ENCODE measurements around the gene RABGAP1L. TPM values are rescaled to one million over a fixed set of nuclear protein-coding genes. Genes with fewer than 3 reads are reported as not detected.
"Not testable (repeated sequence)": the region's sequence is repeated elsewhere in the genome, so short reads cannot be mapped to it uniquely, and the experiment has no call there.

The RABGAP1L gene
- total and polyA plus RNA-seq, 2 of the 8 experiments (the other 6 are each of a cell fraction or from before 2014, with no cell fraction given) = 33.3 to 156 TPM

- H3K56ac ChIP-seq (replicated peaks; ENCODE audit: insufficient read length, low read depth, low read length); H3K4me1 ChIP-seq (replicated peaks in 1 of 4; ENCODE audit: control insufficient read depth in 3 of 4, insufficient read depth in 4 of 4, low read length in 3 of 4); H3K23me2 ChIP-seq (ENCODE audit: low read depth, low read length); H3K27ac ChIP-seq (ENCODE audit: low read depth, low read length); H3K9ac ChIP-seq (replicated peaks in 1 of 4; ENCODE audit: extremely low read depth in 1 of 4, low read depth in 3 of 4, low read length in 3 of 4); H3K79me2 ChIP-seq (ENCODE audit: control insufficient read depth in 1 of 2, insufficient read depth in 2 of 2, low read length in 2 of 2); H2BK5ac ChIP-seq (ENCODE audit: low read depth, low read length); H2BK120ac ChIP-seq (replicated peaks; ENCODE audit: low read depth, low read length); H3K23ac ChIP-seq (ENCODE audit: insufficient read length); H3K18ac ChIP-seq (ENCODE audit: extremely low read depth, low read length); H2AFZ ChIP-seq (ENCODE audit: low read length); H4K8ac ChIP-seq (ENCODE audit: extremely low read depth, insufficient read depth, low read length); H4K20me1 ChIP-seq (replicated peaks in 1 of 2; ENCODE audit: control insufficient read depth in 1 of 2, insufficient read depth in 2 of 2, low read length in 2 of 2); H3K79me1 ChIP-seq (ENCODE audit: low read depth, low read length); H2AK5ac ChIP-seq (ENCODE audit: low read depth, low read length); H3K4me2 ChIP-seq (ENCODE audit: insufficient read depth in 1 of 2, low read depth in 2 of 2, low read length in 2 of 2); H3K27me3 ChIP-seq (replicated peaks in 1 of 4; ENCODE audit: control insufficient read depth in 3 of 4, extremely low read depth in 1 of 4, insufficient read depth in 3 of 4, low read length in 3 of 4); H3K14ac ChIP-seq (ENCODE audit: insufficient read length); H4K91ac ChIP-seq (replicated peaks; ENCODE audit: insufficient read length, low read length); CTCF ChIA-PET (ENCODE audit: partially characterized antibody); H4K5ac ChIP-seq (ENCODE audit: insufficient read length, low read depth, low read length); H2BK20ac ChIP-seq (ENCODE audit: low read length); DNase-seq (ENCODE audit: low read depth in 1 of 2, low spot score in 2 of 2); FAIRE-seq; H2BK12ac ChIP-seq (ENCODE audit: low read depth, low read length); H3K4ac ChIP-seq (replicated peaks; ENCODE audit: insufficient read length, low read depth, low read length); H2BK15ac ChIP-seq (ENCODE audit: low read length); H3K36me3 ChIP-seq (ENCODE audit: control insufficient read depth in 2 of 4, insufficient read depth in 4 of 4, low read length in 3 of 4); H3K9me3 ChIP-seq (ENCODE audit: insufficient read depth in 2 of 2, low read depth in 1 of 2, low read length in 1 of 2); H3K4me3 ChIP-seq (ENCODE audit: extremely low read depth in 1 of 4, insufficient read depth in 2 of 4, low read depth in 3 of 4, low read length in 4 of 4); POLR2A ChIA-PET (ENCODE audit: partially characterized antibody): not testable (repeated sequence)
- WGBS, 2 experiments (ENCODE audit: extremely low coverage in 1 of 2, insufficient coverage in 1 of 2, insufficient read length in 1 of 2, insufficient replicate concordance in 2 of 2, low coverage in 1 of 2, low lambda C conversion rate in 2 of 2, missing lambda C conversion rate in 1 of 2) = 97% methylated on average over 2 of the region's 2 CpGs; no CpG with 5 or more reads in 1 of the 2 experiments
Observed at GRCh38 chr1:174178459-174178858, 19.1 kb downstream of the RABGAP1L start.

All from H1 (cell line).